ENCODE results near the gene SOX6.
"Not testable (repeated sequence)": the region's sequence is repeated elsewhere in the genome, so short reads cannot be mapped to it uniquely, and the experiment has no call there.

The SOX6 gene

GRCh38 chr11:16356057-16356760 lies at the start of gene SOX6:
Gene SOX6 (minus strand): TSS chr11:16356546. CDS start chr11:16341248, 15,298 bp downstream.
- no peak for DNase-seq (ENCODE audit: low read depth)

GRCh38 chr11:16404781-16405285 lies 48.5 kb upstream of the SOX6 start:
- DNase-seq (ENCODE audit: low read depth), result no peak

GRCh38 chr11:16403851-16404250 lies 47.5 kb upstream of the SOX6 start:
- DNase-seq (ENCODE audit: low read depth), result no peak

GRCh38 chr11:16403448-16403803 lies 47.1 kb upstream of the SOX6 start:
- no peak for DNase-seq (ENCODE audit: low read depth)

- no peak for DNase-seq (ENCODE audit: low read depth)
Observed at GRCh38 chr11:16402654-16403447, 46.5 kb upstream of the SOX6 start.

- DNase-seq (ENCODE audit: low read depth), result no peak
Observed at GRCh38 chr11:16397390-16397789, 41.0 kb upstream of the SOX6 start.

GRCh38 chr11:16395601-16396000 lies 39.3 kb upstream of the SOX6 start:
- no peak for DNase-seq (ENCODE audit: low read depth)

GRCh38 chr11:16394947-16395346 lies 38.6 kb upstream of the SOX6 start:
- no peak for DNase-seq (ENCODE audit: low read depth)

- no peak for DNase-seq (ENCODE audit: low read depth)
Observed at GRCh38 chr11:16393340-16393739, 37.0 kb upstream of the SOX6 start.

GRCh38 chr11:16392616-16393015 lies 36.3 kb upstream of the SOX6 start:
- DNase-seq (ENCODE audit: low read depth), result no peak

- DNase-seq (ENCODE audit: low read depth), result not testable (repeated sequence)
Observed at GRCh38 chr11:16390826-16391225, 34.5 kb upstream of the SOX6 start.

GRCh38 chr11:16385099-16385498 lies 28.8 kb upstream of the SOX6 start:
- DNase-seq (ENCODE audit: low read depth), result no peak

- no peak for DNase-seq (ENCODE audit: low read depth)
Observed at GRCh38 chr11:16382638-16383380, 26.5 kb upstream of the SOX6 start.

- no peak for DNase-seq (ENCODE audit: low read depth)
Observed at GRCh38 chr11:16382186-16382585, 25.8 kb upstream of the SOX6 start.

- no peak for DNase-seq (ENCODE audit: low read depth)
Observed at GRCh38 chr11:16380941-16381568, 24.7 kb upstream of the SOX6 start.

GRCh38 chr11:16378906-16379305 lies 22.6 kb upstream of the SOX6 start:
- DNase-seq (ENCODE audit: low read depth), result no peak

GRCh38 chr11:16377746-16378145 lies 21.4 kb upstream of the SOX6 start:
- DNase-seq (ENCODE audit: low read depth), result no peak

GRCh38 chr11:16375664-16376063 lies 19.3 kb upstream of the SOX6 start:
- not testable (repeated sequence) for DNase-seq (ENCODE audit: low read depth)

GRCh38 chr11:16373768-16374167 lies 17.4 kb upstream of the SOX6 start:
- no peak for DNase-seq (ENCODE audit: low read depth)

- DNase-seq (ENCODE audit: low read depth), result no peak
Observed at GRCh38 chr11:16372355-16372754, 16.0 kb upstream of the SOX6 start.

GRCh38 chr11:16367252-16367651 lies 10.9 kb upstream of the SOX6 start:
- DNase-seq (ENCODE audit: low read depth), result no peak

GRCh38 chr11:16365581-16366228 lies 9.4 kb upstream of the SOX6 start:
- no peak for DNase-seq (ENCODE audit: low read depth)
